ENCODE data around the gene CECR2. TPM values are rescaled to one million over a fixed set of nuclear protein-coding genes. Genes with fewer than 3 reads are reported as not detected.

CECR2 gene
- total and polyA plus RNA-seq, 4 donors, result 1.1 to 14.5 (median 7.7) TPM

- H3K9ac ChIP-seq (ENCODE audit: insufficient read depth in 1 of 2, low read length in 2 of 2), result no peak overlapping the region
- no peaks in the 10 kb centered on the region for H3K4me1 ChIP-seq (ENCODE audit: control insufficient read depth in 5 of 5, insufficient read depth in 5 of 5, low read length in 5 of 5)
- 94 to 98% methylated on average over 2 of the region's 2 CpGs for WGBS, 2 donors
- H3K27me3 ChIP-seq (ENCODE audit: control insufficient read depth in 3 of 3, insufficient read depth in 3 of 3, low read length in 2 of 3), result no peaks in the 10 kb centered on the region
- H3K27ac ChIP-seq (ENCODE audit: low read depth in 1 of 2, low read length in 1 of 2), result no peak overlapping the region
- no peaks in the 10 kb centered on the region for H3K9me3 ChIP-seq (ENCODE audit: control insufficient read depth in 4 of 4, insufficient read depth in 3 of 4, low read length in 3 of 4)
- H3K4me3 ChIP-seq, result no peak overlapping the region
- no peak for TF ChIP-seq CTCF (IDR thresholded peaks at IDR 0.05; ENCODE audit: control extremely low read depth, extremely low read depth)
- DNase-seq, result no peak
- no peak for ATAC-seq (ENCODE audit: insufficient read depth, low FRiP score)
- peaks cover 3 to 20% (median 6%) of the 10 kb centered on the region in 4 donors for H3K36me3 ChIP-seq (ENCODE audit: control insufficient read depth in 4 of 4, insufficient read depth in 4 of 4, low read length in 4 of 4)
Observed at GRCh38 chr22:17537155-17537554, 167.9 kb downstream of the CECR2 start.

GRCh38 chr22:17540481-17540880 lies 171.2 kb downstream of the CECR2 start:
- H3K27ac ChIP-seq (ENCODE audit: low read depth in 1 of 2, low read length in 1 of 2), result no peak overlapping the region
- H3K27me3 ChIP-seq (ENCODE audit: control insufficient read depth in 3 of 3, insufficient read depth in 3 of 3, low read length in 2 of 3), result no peaks in the 10 kb centered on the region
- H3K9me3 ChIP-seq (ENCODE audit: control insufficient read depth in 4 of 4, insufficient read depth in 3 of 4, low read length in 3 of 4), result no peaks in the 10 kb centered on the region
- 88 to 89% methylated on average over 15 of the region's 15 CpGs for WGBS, 2 donors
- ATAC-seq (ENCODE audit: insufficient read depth, low FRiP score) (no peak), DNase-seq (no peak)
- H3K36me3 ChIP-seq (ENCODE audit: control insufficient read depth in 4 of 4, insufficient read depth in 4 of 4, low read length in 4 of 4), result peaks cover 3 to 23% (median 9%) of the 10 kb centered on the region in 4 donors
- no peak overlapping the region for H3K4me3 ChIP-seq
- no peaks in the 10 kb centered on the region for H3K4me1 ChIP-seq (ENCODE audit: control insufficient read depth in 5 of 5, insufficient read depth in 5 of 5, low read length in 5 of 5)
- no peak overlapping the region for H3K9ac ChIP-seq (ENCODE audit: insufficient read depth in 1 of 2, low read length in 2 of 2)
- no peak for TF ChIP-seq CTCF (IDR thresholded peaks at IDR 0.05; ENCODE audit: control extremely low read depth, extremely low read depth)

GRCh38 chr22:17541476-17541875 lies 172.2 kb downstream of the CECR2 start:
- no peaks in the 10 kb centered on the region for H3K4me1 ChIP-seq (ENCODE audit: control insufficient read depth in 5 of 5, insufficient read depth in 5 of 5, low read length in 5 of 5)
- TF ChIP-seq CTCF (IDR thresholded peaks at IDR 0.05; ENCODE audit: control extremely low read depth, extremely low read depth), result no peak
- no peaks in the 10 kb centered on the region for H3K27me3 ChIP-seq (ENCODE audit: control insufficient read depth in 3 of 3, insufficient read depth in 3 of 3, low read length in 2 of 3)
- no peak overlapping the region for H3K4me3 ChIP-seq
- no peak overlapping the region for H3K9ac ChIP-seq (ENCODE audit: insufficient read depth in 1 of 2, low read length in 2 of 2)
- no peak overlapping the region for H3K27ac ChIP-seq (ENCODE audit: low read depth in 1 of 2, low read length in 1 of 2)
- ATAC-seq (ENCODE audit: insufficient read depth, low FRiP score) (no peak), DNase-seq (no peak)
- no peaks in the 10 kb centered on the region for H3K9me3 ChIP-seq (ENCODE audit: control insufficient read depth in 4 of 4, insufficient read depth in 3 of 4, low read length in 3 of 4)
- WGBS, 2 donors, result 79 to 85% methylated on average over 7 of the region's 7 CpGs
- peaks cover 3 to 23% (median 9%) of the 10 kb centered on the region in 4 donors for H3K36me3 ChIP-seq (ENCODE audit: control insufficient read depth in 4 of 4, insufficient read depth in 4 of 4, low read length in 4 of 4)

GRCh38 chr22:17542452-17542851 lies 173.2 kb downstream of the CECR2 start:
- H3K4me1 ChIP-seq (ENCODE audit: control insufficient read depth in 5 of 5, insufficient read depth in 5 of 5, low read length in 5 of 5), result no peaks in the 10 kb centered on the region
- no peak overlapping the region for H3K4me3 ChIP-seq
- TF ChIP-seq CTCF (IDR thresholded peaks at IDR 0.05; ENCODE audit: control extremely low read depth, extremely low read depth), result no peak
- ATAC-seq (ENCODE audit: insufficient read depth, low FRiP score), result no peak
- no peak overlapping the region for H3K27ac ChIP-seq (ENCODE audit: low read depth in 1 of 2, low read length in 1 of 2)
- H3K9me3 ChIP-seq (ENCODE audit: control insufficient read depth in 4 of 4, insufficient read depth in 3 of 4, low read length in 3 of 4), result no peaks in the 10 kb centered on the region
- H3K27me3 ChIP-seq (ENCODE audit: control insufficient read depth in 3 of 3, insufficient read depth in 3 of 3, low read length in 2 of 3), result no peaks in the 10 kb centered on the region
- H3K36me3 ChIP-seq (ENCODE audit: control insufficient read depth in 4 of 4, insufficient read depth in 4 of 4, low read length in 4 of 4), result peaks cover 3 to 18% (median 9%) of the 10 kb centered on the region in 4 donors
- no peak for DNase-seq
- WGBS, 2 donors, result 96 to 98% methylated on average over 14 of the region's 14 CpGs
- no peak overlapping the region for H3K9ac ChIP-seq (ENCODE audit: insufficient read depth in 1 of 2, low read length in 2 of 2)
